CD14-positive monocyte (primary cell): ENCODE data around the gene UGGT2. TPM values are rescaled to one million over a fixed set of nuclear protein-coding genes. Genes with fewer than 3 reads are reported as not detected.

Experiments
- DNase-seq, 3 donors: peaks; one replicate each; pipeline ENCODE4 v3.0.0-alpha.2; 2011 to 2022
- H2AFZ ChIP-seq: 2 replicates; pipeline ENCODE4 v1.6.0; 2012; ENCODE audit warnings: mild to moderate bottlenecking, low read depth, low read length, inconsistent platforms; ENCODE audit not compliant: insufficient read depth, poor library complexity, severe bottlenecking
- H3K27ac ChIP-seq, 2 donors: 1 replicate in 1 of 2; 2 replicates in 1 of 2; pipeline ENCODE4 v1.5.1; 2012 to 2013; ENCODE audit warnings: low read length in 2 of 2, control low read depth in 1 of 2, inconsistent platforms in 1 of 2, low read depth in 1 of 2, mild to moderate bottlenecking in 1 of 2
- H3K27me3 ChIP-seq, 2 donors: one replicate each; pipeline versions ENCODE4 v1.6.0 to v1.6.1; 2011 to 2013; ENCODE audit warnings: low read length in 2 of 2; ENCODE audit not compliant: control insufficient read depth in 2 of 2, insufficient read depth in 2 of 2
- H3K36me3 ChIP-seq, 2 donors: replicated peaks in 1 of 2; 1 replicate in 1 of 2; 2 replicates in 1 of 2; pipeline versions ENCODE4 v1.5.1 to v1.6.1; 2012 to 2013; ENCODE audit warnings: low read length in 2 of 2, control low read depth in 1 of 2, inconsistent platforms in 1 of 2, mild to moderate bottlenecking in 1 of 2; ENCODE audit not compliant: insufficient read depth in 2 of 2, control insufficient read depth in 1 of 2
- H3K4me1 ChIP-seq, 2 donors: 1 replicate in 1 of 2; 2 replicates in 1 of 2; pipeline versions ENCODE4 v1.5.1 to v1.6.1; 2012 to 2013; ENCODE audit warnings: low read length in 2 of 2, control low read depth in 1 of 2, inconsistent platforms in 1 of 2, mild to moderate bottlenecking in 1 of 2, moderate library complexity in 1 of 2; ENCODE audit not compliant: insufficient read depth in 2 of 2, control insufficient read depth in 1 of 2
- H3K4me2 ChIP-seq: replicated peaks from 2 replicates; pipeline ENCODE3; 2012; ENCODE audit warnings: low read length, moderate library complexity, mild to moderate bottlenecking; ENCODE audit not compliant: poor library complexity, severe bottlenecking; ENCODE audit errors: extremely low read depth
- H3K4me3 ChIP-seq, 3 experiments: fragments of 200-600 bp in 1 of 3; sonication (generic) in 1 of 3; replicated peaks in 1 of 3; 1 replicate in 2 of 3; 2 replicates in 1 of 3; pipeline ENCODE4 v1.5.1; 2011 to 2013; ENCODE audit warnings: low read length in 3 of 3, mild to moderate bottlenecking in 3 of 3, control low read depth in 2 of 3, low read depth in 2 of 3, inconsistent platforms in 1 of 3, moderate library complexity in 1 of 3
- H3K79me2 ChIP-seq: 2 replicates; pipeline ENCODE4 v1.6.0; 2012; ENCODE audit warnings: mild to moderate bottlenecking, control low read depth, inconsistent platforms, low read length, moderate library complexity; ENCODE audit not compliant: insufficient read depth
- H3K9ac ChIP-seq: 2 replicates; pipeline ENCODE4 v1.6.0; 2017; ENCODE audit warnings: low read length, mild to moderate bottlenecking; ENCODE audit not compliant: insufficient read depth, poor library complexity, severe bottlenecking
- H3K9me3 ChIP-seq, 2 donors: replicated peaks in 1 of 2; 1 replicate in 1 of 2; 2 replicates in 1 of 2; pipeline versions ENCODE4 v1.5.1 to v1.6.1; 2012 to 2013; ENCODE audit warnings: low read length in 2 of 2, control low read depth in 1 of 2; ENCODE audit not compliant: control insufficient read depth in 1 of 2, insufficient read depth in 1 of 2
- H4K20me1 ChIP-seq: 2 replicates; pipeline ENCODE4 v1.6.0; 2012; ENCODE audit warnings: mild to moderate bottlenecking, low read length, control low read depth, moderate library complexity; ENCODE audit not compliant: insufficient read depth
- H3K27ac Mint-ChIP-seq, 7 donors: one replicate each; pipeline ENCODE4 v1.8.0; 2020; ENCODE audit warnings: mild to moderate bottlenecking in 7 of 7, mixed read lengths in 7 of 7, moderate library complexity in 6 of 7, inconsistent platforms in 2 of 7
- H3K27me3 Mint-ChIP-seq, 3 donors: one replicate each; pipeline ENCODE4 v1.8.0; 2021 to 2022; ENCODE audit warnings: low read depth in 3 of 3, mild to moderate bottlenecking in 3 of 3, mixed read lengths in 3 of 3, moderate library complexity in 3 of 3, inconsistent platforms in 1 of 3
- H3K36me3 Mint-ChIP-seq, 2 donors: one replicate each; pipeline ENCODE4 v1.8.0; 2020; ENCODE audit warnings: mixed read lengths in 2 of 2, inconsistent platforms in 1 of 2, mild to moderate bottlenecking in 1 of 2
- H3K4me1 Mint-ChIP-seq: one replicate; pipeline ENCODE4 v1.8.0; 2020; ENCODE audit warnings: mild to moderate bottlenecking, mixed read lengths
- H3K4me3 Mint-ChIP-seq, 2 donors: one replicate each; pipeline ENCODE4 v1.8.0; 2020; ENCODE audit warnings: mild to moderate bottlenecking in 2 of 2, mixed read lengths in 2 of 2, moderate library complexity in 1 of 2
- H3K9me3 Mint-ChIP-seq, 7 donors: one replicate each; pipeline ENCODE4 v1.8.0; 2020 to 2022; ENCODE audit warnings: mixed read lengths in 7 of 7, mild to moderate bottlenecking in 6 of 7, moderate library complexity in 6 of 7, inconsistent platforms in 2 of 7
- CTCF ChIP-seq: fragments of 200-600 bp; IDR thresholded peaks from one replicate; pipeline ENCODE4 v1.8.0; 2022; ENCODE audit warnings: antibody characterized with exemption, mild to moderate bottlenecking
- WGBS: methylation state at CpG from one replicate; pipeline ENCODE4 v1.1.5; 2013; ENCODE audit warnings: missing lambda C conversion rate; ENCODE audit not compliant: insufficient coverage; 5-methylcytosine and 5-hydroxymethylcytosine counted together
- intact Hi-C, 2 donors: fragments of 100-400 bp; cut with micrococcal nuclease; formaldehyde crosslinking; loops; one replicate each; pipeline versions ENCODE4 v1.15.0 to v1.15.1; 2023
- polyA plus RNA-seq, 3 donors: library from polyadenylated mRNA; depleted of rRNA in 1 of 3; unstranded in 2 of 3; stranded (reverse) in 1 of 3; fragments of 300-500 nt in 2 of 3; fragments of >200 nt in 1 of 3; fragmentation: Illumina TruSeq in 2 of 3; gene quantifications; 1 replicate in 2 of 3; 2 replicates in 1 of 3; pipeline ENCODE4 v1.2.3, GENCODE V29; 2012 to 2021

UGGT2 gene
- polyA plus RNA-seq, 3 donors, result 4.0 to 6.3 (median 5.6) TPM

DNA sequence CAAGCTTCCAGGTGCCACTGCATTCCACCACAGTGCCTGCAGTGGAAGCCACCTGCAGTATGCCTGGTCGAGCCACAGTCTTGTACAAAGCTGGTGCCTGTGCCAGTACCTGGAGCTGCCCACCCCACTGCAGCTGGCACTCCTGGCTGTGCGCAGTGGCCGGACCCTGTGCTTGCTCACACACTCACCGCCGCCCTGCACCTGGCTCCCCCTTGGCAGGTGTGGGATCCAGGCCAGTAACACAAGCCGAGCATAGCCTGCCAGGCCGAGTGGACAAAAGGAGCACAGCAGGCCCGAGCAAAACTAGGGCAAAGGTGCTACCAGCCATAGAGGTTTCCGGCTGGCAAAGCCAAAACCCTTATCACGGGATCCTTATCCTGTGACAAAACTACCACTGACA, 18.5 kb downstream of the UGGT2 start:
- intact Hi-C loops, result no loop called here
- Mint-ChIP-seq H3K27ac (no peak overlapping the region), H3K4me3 (no peak overlapping the region), H3K4me1 (peaks cover 2% of the 10 kb centered on the region), H3K9me3 (peaks cover 9 to 25% (median 11%) of the 10 kb centered on the region in 7 donors), H3K36me3 (peaks cover 7 to 29% of the 10 kb centered on the region in 2 donors), H3K27me3 (peaks cover 0 to 1% (median 0%) of the 10 kb centered on the region in 3 donors)
- H2AFZ ChIP-seq, result no peak overlapping the region
- no peak overlapping the region for H3K9ac ChIP-seq
- no peak for TF ChIP-seq CTCF
- WGBS, result over 99% methylated on average over 7 of the region's 10 CpGs
- H3K27me3 ChIP-seq, result no peaks in the 10 kb centered on the region
- no peaks in the 10 kb centered on the region for H3K4me1 ChIP-seq
- no peak overlapping the region for H3K4me2 ChIP-seq
- H3K79me2 ChIP-seq, result peaks cover 9% of the 10 kb centered on the region
- no peak overlapping the region for H3K27ac ChIP-seq
- DNase-seq, result no peak
- H3K4me3 ChIP-seq, result no peak overlapping the region
- H3K9me3 ChIP-seq, result peaks cover 10 to 17% of the 10 kb centered on the region in 2 donors
- H4K20me1 ChIP-seq, result no peaks in the 10 kb centered on the region
- H3K36me3 ChIP-seq, result peaks cover 2 to 8% of the 10 kb centered on the region in 2 donors

DNA sequence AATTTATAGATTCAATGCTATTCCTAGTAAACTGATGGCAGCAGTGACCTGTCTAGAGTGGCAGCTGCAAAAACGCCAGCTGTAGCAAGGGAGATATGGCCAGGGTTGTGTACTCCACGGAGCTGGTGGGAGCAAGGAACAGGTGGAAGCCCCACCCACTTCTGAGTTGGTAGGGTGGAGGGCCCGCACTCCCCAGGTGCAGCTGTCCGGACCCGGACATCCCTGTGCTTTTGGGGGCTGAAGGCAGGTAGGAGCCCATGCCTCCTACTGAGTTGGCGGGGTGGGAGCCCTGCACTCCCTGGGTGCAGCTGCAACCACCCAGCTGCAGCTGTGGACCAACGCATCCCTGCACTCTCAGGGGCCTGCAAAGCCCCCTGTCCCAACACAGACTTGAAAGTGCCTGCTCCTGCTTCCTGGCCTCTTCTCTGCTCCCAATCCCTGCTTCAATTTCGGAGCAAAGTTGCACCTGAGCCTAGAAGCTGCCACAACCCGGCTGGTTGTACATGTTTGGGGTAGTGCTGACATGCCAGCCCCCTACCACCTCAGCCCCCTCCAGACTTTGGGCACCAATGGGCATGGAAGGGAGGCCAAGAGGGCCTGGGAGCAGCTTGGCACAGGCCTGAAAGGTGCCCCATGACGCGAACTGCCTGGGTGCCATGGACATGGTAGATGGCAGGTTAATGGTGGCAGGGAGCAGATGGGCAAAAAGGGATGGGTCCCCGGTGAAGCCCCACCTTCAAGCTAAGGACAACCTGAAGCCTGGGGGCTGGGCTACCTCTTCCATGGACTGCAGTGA, 19.8 kb downstream of the UGGT2 start:
- H4K20me1 ChIP-seq, result no peaks in the 10 kb centered on the region
- H3K4me2 ChIP-seq, result no peak overlapping the region
- no peak overlapping the region for H3K27ac ChIP-seq
- DNase-seq, result no peak
- H3K9ac ChIP-seq, result no peak overlapping the region
- 99% methylated on average over 7 of the region's 12 CpGs for WGBS
- Mint-ChIP-seq H3K4me3 (no peak overlapping the region), H3K27ac (no peak overlapping the region), H3K4me1 (peaks cover 2% of the 10 kb centered on the region), H3K27me3 (peaks cover 0 to 1% (median 0%) of the 10 kb centered on the region in 3 donors), H3K36me3 (peaks cover 2 to 30% of the 10 kb centered on the region in 2 donors), H3K9me3 (peaks cover 7 to 23% (median 11%) of the 10 kb centered on the region in 7 donors)
- intact Hi-C loops, result no loop called here
- no peaks in the 10 kb centered on the region for H3K27me3 ChIP-seq
- no peaks in the 10 kb centered on the region for H3K4me1 ChIP-seq
- H3K79me2 ChIP-seq, result peaks cover 9% of the 10 kb centered on the region
- no peak overlapping the region for H2AFZ ChIP-seq
- TF ChIP-seq CTCF, result no peak
- H3K9me3 ChIP-seq, result peaks cover 10 to 17% of the 10 kb centered on the region in 2 donors
- peaks cover 2 to 8% of the 10 kb centered on the region in 2 donors for H3K36me3 ChIP-seq
- no peak overlapping the region for H3K4me3 ChIP-seq
